Erythroblast (primary cell): Measurements from ENCODE around the gene TMBIM6.

Experiments
- GATA1 ChIP-seq: IDR thresholded peaks from 2 replicates; pipeline ENCODE4 v1.6.1; 2011; ENCODE audit warnings: low read depth, mild to moderate bottlenecking, control low read depth, low read length, moderate library complexity
- POLR2A ChIP-seq: IDR thresholded peaks from 2 replicates; pipeline ENCODE4 v1.6.1; 2011; ENCODE audit warnings: mild to moderate bottlenecking, low read length

DNA sequence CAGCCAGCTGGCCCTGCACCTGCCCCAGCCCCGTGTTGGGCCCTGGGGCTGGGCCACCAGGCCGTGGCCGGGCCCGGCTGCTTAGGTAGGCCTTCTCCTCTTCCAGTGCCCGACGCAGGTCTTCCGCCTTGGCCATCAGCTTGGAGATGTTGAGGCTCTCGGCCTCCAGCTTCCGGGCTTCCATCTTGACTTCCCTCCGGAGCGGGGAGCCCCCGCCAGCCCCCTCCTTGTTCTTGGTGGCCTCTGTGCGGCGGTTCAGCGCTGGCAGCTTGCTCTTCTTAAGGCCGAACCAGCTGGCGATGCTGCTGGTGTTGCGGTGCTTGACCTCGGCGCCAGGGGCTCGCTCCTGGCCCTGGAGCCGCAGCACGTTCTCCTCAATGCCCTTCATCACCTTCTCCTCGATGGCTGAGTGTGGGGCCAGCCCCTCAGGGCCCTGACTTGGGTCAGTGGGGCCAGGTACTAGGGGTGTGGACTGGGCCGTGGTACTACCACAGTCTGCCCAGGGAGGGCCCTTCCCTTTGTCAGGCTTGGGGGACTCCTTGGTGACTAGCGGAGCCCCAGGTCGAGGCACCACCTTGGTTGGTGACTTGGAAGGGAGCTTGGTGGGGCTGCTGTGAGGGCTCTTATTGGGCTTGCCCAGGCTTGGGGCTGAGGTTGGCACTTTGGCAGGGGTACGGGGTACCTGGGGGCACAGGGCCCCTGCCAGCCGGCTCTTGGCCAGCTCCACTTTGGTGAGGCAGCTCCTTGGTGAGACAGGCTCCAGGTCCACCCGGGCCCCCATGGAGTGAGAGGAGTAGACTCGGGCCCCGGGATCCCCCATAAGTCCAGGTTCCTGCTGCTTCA lies 53.7 kb downstream of the TMBIM6 start:
- TF ChIP-seq POLR2A (no peak), GATA1 (no peak)
